Embryonic facial prominence (tissue), 1 donor: ENCODE data around the gene TEAD1.

Experiments
- DNase-seq: peaks from one replicate; pipeline ENCODE4 v3.0.0-alpha.2; 2016; ENCODE audit errors: extremely low spot score

Gene TEAD1

GRCh38 chr11:12764187-12764914, 90.1 kb downstream of the TEAD1 start:
- DNase-seq, result no peak

DNA sequence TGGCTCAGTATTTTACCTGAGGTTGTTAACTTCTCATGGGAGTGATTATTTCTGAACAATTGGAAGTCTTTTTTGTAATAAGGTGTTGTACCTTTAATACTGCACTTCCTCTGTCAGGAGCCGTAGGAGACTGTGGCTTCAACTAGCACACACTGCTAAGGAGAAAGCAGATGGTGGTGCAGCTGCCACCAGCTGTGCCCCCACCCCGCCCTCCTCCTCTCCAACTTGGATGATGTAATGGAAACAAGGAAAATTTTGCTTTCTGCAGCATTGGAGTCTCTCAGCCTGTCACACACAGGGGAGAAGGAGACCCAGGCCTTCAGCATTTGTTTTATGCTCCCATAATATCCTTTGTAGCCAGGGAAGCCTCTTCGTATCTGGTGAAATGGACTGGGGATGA, 91.2 kb downstream of the TEAD1 start:
- no peak for DNase-seq

DNA sequence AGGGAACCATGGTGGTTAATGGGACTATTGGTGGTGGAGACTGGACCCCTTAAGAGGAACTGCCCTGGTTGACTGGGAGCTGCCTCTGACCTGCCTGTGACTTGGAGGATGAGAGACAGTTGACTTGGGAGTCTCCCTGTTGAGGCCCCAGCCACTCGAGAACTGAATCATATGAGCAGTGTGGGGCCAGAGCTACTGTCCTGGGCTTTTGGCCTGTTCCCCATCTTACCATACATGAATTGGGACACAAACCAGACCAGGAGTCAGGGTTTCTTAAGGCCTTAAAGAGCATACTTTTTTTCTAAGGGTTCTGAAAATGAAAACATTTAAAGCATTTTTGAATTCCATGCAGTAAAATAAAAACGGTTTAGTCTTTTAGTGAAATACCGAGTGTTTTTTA, 92.8 kb downstream of the TEAD1 start:
- no peak for DNase-seq

- DNase-seq, result no peak
These were observed 93.4 kb downstream of the TEAD1 start for GRCh38 chr11:12767577-12767976.

GRCh38 chr11:12768726-12769673, 94.8 kb downstream of the TEAD1 start:
- DNase-seq, result no peak

- DNase-seq, result no peak
These were observed 95.7 kb downstream of the TEAD1 start for GRCh38 chr11:12769834-12770345.

DNA sequence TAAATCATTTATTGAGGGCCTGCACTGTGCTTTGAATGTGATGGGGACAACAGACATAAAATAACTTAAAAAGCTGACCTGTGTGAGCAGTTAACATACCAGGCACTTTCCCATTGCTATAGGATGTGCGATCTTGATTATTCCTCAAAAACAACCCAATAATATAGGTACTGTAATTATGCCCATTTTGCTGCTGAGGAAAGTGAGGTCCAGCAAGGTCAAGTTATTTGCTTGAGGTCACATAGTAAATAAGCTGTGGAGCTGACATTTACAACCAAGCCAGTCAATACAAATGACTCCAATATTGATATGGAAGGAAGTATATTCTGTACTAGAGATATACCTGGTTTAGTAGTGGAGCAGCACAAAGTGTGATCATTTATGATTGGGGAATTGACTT, 96.2 kb downstream of the TEAD1 start:
- DNase-seq, result no peak

DNA sequence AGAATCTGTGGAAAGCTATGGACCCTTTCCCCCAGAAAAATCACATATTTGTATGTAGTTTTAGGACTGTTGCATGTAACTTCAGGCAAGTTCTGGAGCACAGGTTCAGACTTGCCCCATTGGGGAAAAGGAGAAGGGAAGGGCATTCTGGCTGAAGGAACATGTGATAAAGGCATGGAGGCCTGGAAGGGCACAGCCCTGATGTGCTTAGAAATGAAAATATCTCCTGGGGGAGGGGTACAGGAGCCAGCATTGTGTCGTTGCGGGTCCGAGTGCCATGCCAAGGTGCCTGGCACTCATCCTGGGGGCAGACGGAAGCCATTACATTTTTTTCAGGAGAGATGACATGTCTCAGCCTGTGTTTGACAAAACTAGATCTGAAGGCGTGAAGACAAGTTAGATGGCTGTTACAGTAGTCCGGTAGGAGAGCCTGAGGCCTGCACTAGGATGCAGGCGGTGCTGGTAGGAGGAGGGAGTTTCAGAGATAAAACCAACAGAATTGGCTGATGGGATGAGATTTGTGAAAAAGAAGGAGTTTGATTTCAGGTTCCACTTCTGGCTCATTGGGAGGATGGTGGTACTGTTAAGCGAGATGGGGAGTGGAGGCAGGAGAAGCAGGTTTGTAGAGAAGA, 96.9 kb downstream of the TEAD1 start:
- DNase-seq, result no peak

DNA sequence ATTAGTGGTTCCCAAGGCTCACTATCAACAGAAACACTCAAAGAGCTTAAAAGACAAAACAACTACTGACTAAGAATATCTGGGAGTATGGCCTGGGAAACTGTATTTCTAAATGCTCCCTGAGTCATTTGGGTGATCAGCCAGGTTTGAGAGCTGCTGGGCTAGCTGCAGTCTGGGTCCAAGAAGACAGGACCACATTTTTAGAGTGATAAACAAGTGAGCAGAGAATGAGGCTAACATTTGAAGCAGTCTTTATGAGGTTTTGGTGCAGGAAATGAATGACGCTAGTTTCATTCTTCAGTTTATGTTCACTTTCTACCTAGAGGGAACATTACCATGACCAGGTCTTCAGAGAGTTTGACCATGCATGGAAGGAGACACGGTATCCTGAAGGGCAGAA, 97.7 kb downstream of the TEAD1 start:
- DNase-seq, result no peak

DNA sequence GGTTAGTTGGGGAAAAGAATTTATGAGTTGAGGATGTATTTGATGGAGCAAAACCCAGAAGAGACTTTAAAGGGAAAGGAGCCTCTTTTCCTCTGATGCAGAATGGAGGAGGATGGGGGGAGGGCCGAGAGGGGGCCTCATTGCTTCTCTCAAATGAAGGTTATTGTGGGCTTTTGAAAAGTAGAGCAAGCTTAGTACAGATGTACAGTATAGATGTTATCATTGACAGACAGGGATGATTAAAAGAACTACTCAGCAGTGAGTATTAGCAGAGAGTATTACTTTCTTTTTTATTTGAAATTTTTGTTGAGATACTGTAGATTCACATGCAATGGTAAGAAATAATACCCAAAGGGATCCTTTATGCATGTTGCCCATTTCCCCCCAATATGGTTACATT, 98.1 kb downstream of the TEAD1 start:
- DNase-seq, result no peak

- no peak for DNase-seq
These were observed 99.4 kb downstream of the TEAD1 start for GRCh38 chr11:12773591-12773990.

GRCh38 chr11:12775955-12776354, 101.7 kb downstream of the TEAD1 start:
- DNase-seq, result no peak

- no peak for DNase-seq
These were observed 103.1 kb downstream of the TEAD1 start for GRCh38 chr11:12777208-12777874.

- DNase-seq, result no peak
These were observed 104.2 kb downstream of the TEAD1 start for GRCh38 chr11:12778240-12778905.

- no peak for DNase-seq
These were observed 109.5 kb downstream of the TEAD1 start for GRCh38 chr11:12783765-12784164.

DNA sequence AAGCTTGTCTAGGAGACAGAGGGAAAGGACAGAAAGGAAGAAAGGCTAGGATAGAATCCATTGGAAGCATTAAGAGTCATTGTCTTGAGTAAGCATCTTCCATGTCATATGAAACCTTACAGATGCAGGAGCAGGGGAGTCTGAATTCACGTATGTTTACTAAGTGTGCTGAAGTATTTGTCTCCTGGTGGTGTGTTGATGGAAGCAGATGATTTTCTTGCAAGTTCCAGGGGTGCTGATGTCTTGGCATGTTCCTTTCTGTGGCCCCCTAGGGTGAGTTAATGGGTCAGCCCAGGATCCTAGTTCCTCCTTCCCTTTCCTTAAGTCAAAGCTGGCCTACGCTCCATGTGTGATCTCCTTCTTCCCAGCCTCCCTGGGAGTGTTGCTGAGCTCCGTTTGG, 110.2 kb downstream of the TEAD1 start:
- DNase-seq, result no peak

DNA sequence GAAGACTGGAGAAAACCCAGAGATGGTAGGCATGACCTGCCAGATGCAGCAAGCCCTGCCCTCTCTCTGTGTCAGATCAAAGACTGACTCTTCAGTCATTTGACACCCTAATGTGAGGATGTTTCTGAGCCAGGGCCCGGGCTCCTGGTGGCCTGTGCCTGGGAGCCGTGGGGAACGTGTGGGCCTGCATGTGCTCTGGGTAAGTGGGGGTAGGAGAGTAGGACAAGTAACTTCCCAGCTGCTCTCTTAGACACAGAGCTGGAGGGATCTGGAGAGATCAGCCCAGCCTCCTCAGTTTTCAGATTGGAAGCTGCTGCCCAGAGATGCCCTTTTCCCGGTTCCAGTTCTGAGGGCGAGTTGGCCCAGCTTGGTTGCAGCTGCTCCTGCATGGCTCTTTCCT, 110.8 kb downstream of the TEAD1 start:
- DNase-seq, result no peak

DNA sequence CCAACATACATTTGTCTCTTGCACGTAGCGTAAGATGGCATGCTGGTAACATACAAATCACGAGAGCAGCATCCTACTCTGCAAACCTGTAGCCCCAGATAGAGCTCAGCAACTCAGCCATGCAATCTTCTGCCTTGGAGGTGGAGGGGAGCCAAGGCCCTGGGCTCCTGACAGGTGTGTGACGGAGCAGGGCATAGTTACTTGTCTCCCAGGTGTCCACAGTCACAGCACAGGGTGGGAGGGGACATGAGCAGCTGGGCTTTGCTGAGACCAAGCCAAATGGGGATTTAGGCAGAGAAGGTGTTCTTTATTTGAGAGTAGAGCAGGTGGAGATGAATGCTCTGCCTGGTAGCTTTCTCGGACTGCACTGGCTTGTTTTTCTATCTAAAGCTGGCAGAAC, 111.7 kb downstream of the TEAD1 start:
- DNase-seq, result no peak

GRCh38 chr11:12786450-12786849, 112.2 kb downstream of the TEAD1 start:
- no peak for DNase-seq

- DNase-seq, result no peak
These were observed 112.7 kb downstream of the TEAD1 start for GRCh38 chr11:12786891-12787290.

- DNase-seq, result no peak
These were observed 113.6 kb downstream of the TEAD1 start for GRCh38 chr11:12787847-12788246.
